GM12878 (cell line): ENCODE results near the gene MYO3B. TPM values are rescaled to one million over a fixed set of nuclear protein-coding genes. Genes with fewer than 3 reads are reported as not detected.

Experiments used
- ATAC-seq: fragments of 200-7000 bp; cut with Tn5 transposase; 3 replicates; pipeline ENCODE4 v1.9.1; 2020; ENCODE audit warnings: mild to moderate bottlenecking, moderate library complexity
- BruUV-seq: library from RNA; stranded (reverse); fragments of 400-500 nt; replicated peaks from 2 replicates; lab custom pipeline; 2021; lab: Mats Ljungman, UMichigan
- CTCF ChIA-PET: fragments of 300-600 bp; sonication (Branson Sonifier 250); formaldehyde crosslinking; extraction: SDS; loops from one replicate; lab custom pipeline; 2021; ENCODE audit warnings: inconsistent platforms; lab: Yijun Ruan, JAX
- POLR2A ChIA-PET: fragments of 350-600 bp; formaldehyde crosslinking; extraction: SDS; loops from one replicate; lab custom pipeline; 2021; ENCODE audit warnings: inconsistent platforms; lab: Charles Lee
- RAD21 ChIA-PET: fragments of 300-600 bp; sonication (Branson Sonifier 250); formaldehyde crosslinking; loops from one replicate; lab custom pipeline; 2023; ENCODE audit warnings: antibody characterized with exemption; ENCODE audit not compliant: unreplicated experiment; lab: Charles Lee
- SMC1A ChIA-PET: fragments of 300-600 bp; sonication (Branson Sonifier 250); formaldehyde crosslinking; loops from one replicate; lab custom pipeline; 2023; ENCODE audit not compliant: unreplicated experiment, uncharacterized antibody; lab: Charles Lee
- DNase-seq: peaks from one replicate; pipeline ENCODE4 v3.0.0-alpha.2; 2011; ENCODE audit warnings: low read depth, low spot score
- FAIRE-seq: peaks from 3 replicates; lab custom pipeline; 2011; peaks lifted over from hg19 to GRCh38; lab: Jason Lieb, UNC
- H2AFZ ChIP-seq: 2 replicates; pipeline ENCODE4 v1.6.0; 2011; ENCODE audit warnings: low read depth, low read length, control low read depth; ENCODE audit not compliant: control insufficient read depth
- H3K27ac ChIP-seq: 2 replicates; pipeline ENCODE4 v1.5.1; 2011; ENCODE audit warnings: control low read depth; ENCODE audit not compliant: control insufficient read depth, insufficient read depth
- H3K27me3 ChIP-seq, 2 experiments: replicated peaks in 1 of 2; 2 replicates each; pipeline versions ENCODE4 v1.6.0 to v1.6.1; 2011; ENCODE audit warnings: low read length in 1 of 2; ENCODE audit not compliant: control insufficient read depth in 2 of 2, insufficient read depth in 2 of 2
- H3K36me3 ChIP-seq, 2 experiments: 2 replicates each; pipeline ENCODE4 v1.5.1; 2011; ENCODE audit warnings: low read length in 1 of 2; ENCODE audit not compliant: control insufficient read depth in 2 of 2, insufficient read depth in 2 of 2
- H3K4me1 ChIP-seq: 2 replicates; pipeline ENCODE4 v1.6.1; 2011; ENCODE audit warnings: mild to moderate bottlenecking, low read length, moderate library complexity, mixed read lengths; ENCODE audit not compliant: control insufficient read depth, insufficient read depth
- H3K4me2 ChIP-seq: 2 replicates; pipeline ENCODE4 v1.6.0; 2011; ENCODE audit warnings: control low read depth; ENCODE audit not compliant: control insufficient read depth, insufficient read depth
- H3K4me3 ChIP-seq: fragments of 200-600 bp; sonication (generic); 2 replicates; pipeline ENCODE4 v1.5.1; 2016
- H3K79me2 ChIP-seq: 2 replicates; pipeline ENCODE4 v1.6.0; 2011; ENCODE audit warnings: low read length; ENCODE audit not compliant: control insufficient read depth, insufficient read depth
- H3K9ac ChIP-seq: 2 replicates; pipeline ENCODE4 v1.8.0; 2011; ENCODE audit warnings: low read length, control low read depth, mixed read lengths; ENCODE audit not compliant: control insufficient read depth, insufficient read depth
- H3K9me3 ChIP-seq: replicated peaks from 3 replicates; pipeline ENCODE4 v1.5.1; 2011; ENCODE audit warnings: mild to moderate bottlenecking, low read length; ENCODE audit not compliant: control insufficient read depth, insufficient read depth
- H4K20me1 ChIP-seq: 2 replicates; pipeline ENCODE4 v1.6.0; 2011; ENCODE audit not compliant: control insufficient read depth, insufficient read depth
- BCLAF1 ChIP-seq: fragments of 450-650 bp; IDR thresholded peaks from 2 replicates; pipeline ENCODE4 v1.6.1; 2017; ENCODE audit warnings: antibody characterized with exemption, mild to moderate bottlenecking, moderate library complexity
- CBFB ChIP-seq: IDR thresholded peaks from 2 replicates; pipeline ENCODE4 v1.6.1; 2016; ENCODE audit warnings: antibody characterized with exemption, low read depth
- SKIL ChIP-seq: fragments of 450-650 bp; IDR thresholded peaks from 2 replicates; pipeline ENCODE4 v1.6.1; 2017; ENCODE audit warnings: mild to moderate bottlenecking, low read depth, inconsistent platforms; ENCODE audit not compliant: poor library complexity, severe bottlenecking
- SMAD1 ChIP-seq: fragments of 450-650 bp; IDR thresholded peaks from 2 replicates; pipeline ENCODE4 v1.6.1; 2018; ENCODE audit warnings: mild to moderate bottlenecking, low read depth; ENCODE audit not compliant: partially characterized antibody
- WGBS: methylation state at CpG from one replicate; pipeline ENCODE4 v1.1.6; 2016; ENCODE audit warnings: low lambda C conversion rate; ENCODE audit not compliant: insufficient replicate concordance, insufficient coverage; ENCODE audit errors: missing lambda C conversion rate; 5-methylcytosine and 5-hydroxymethylcytosine counted together
- in situ Hi-C: fragments of 300-500 bp; cut with MboI; formaldehyde crosslinking; loops from 9 replicates; pipeline ENCODE4 v1.14.3; 2018; ENCODE audit warnings: mixed read lengths
- intact Hi-C: fragments of 100-400 bp; cut with micrococcal nuclease; formaldehyde crosslinking; loops from one replicate; pipeline ENCODE4 v1.14.2; 2022; ENCODE audit not compliant: unreplicated experiment
- polyA plus RNA-seq, 11 experiments: library from polyadenylated mRNA; depleted of rRNA in 4 of 11; unstranded in 6 of 11; stranded (reverse) in 5 of 11; fragments of >200 nt; fragmentation: Nextera tagmentation in 4 of 11; fragmentation: Illumina TruSeq in 1 of 11; extraction: Ambion mirVana in 4 of 11; extraction: Trizol in 1 of 11; gene quantifications; 1 replicate in 1 of 11; 2 replicates in 10 of 11; pipeline versions ENCODE4 v1.2.1 to v1.2.3, GENCODE V29; 2011 to 2016; ENCODE audit warnings: inconsistent platforms in 2 of 11, missing spikeins in 2 of 11, low read depth in 1 of 11
- total RNA-seq, 4 experiments: library from RNA; depleted of rRNA in 3 of 4; stranded (reverse); fragments of >200 nt in 3 of 4; fragmentation: Illumina TruSeq in 1 of 4; extraction: Trizol in 1 of 4; gene quantifications; 2 replicates each; pipeline versions ENCODE4 v1.2.1 to v1.2.3, GENCODE V29; 2013 to 2021

The MYO3B gene
- total and polyA plus RNA-seq, 10 of the 15 experiments (the other 5 are each of a cell fraction or from before 2014, with no cell fraction given) = 1.1 to 7.1 (median 2.1) TPM

- ChIA-PET RAD21 (interaction anchor here (1.0 to 2.3 kb wide), 3 partner anchors 9 to 16 kb away, joined by 3 to 16 read pairs (median 4); no protein-coding TSS in a partner anchor), CTCF (interaction anchor here (1.2 to 4.5 kb wide), 3 partner anchors 9 to 252 kb away, joined by 3 to 22 read pairs (median 4); partner anchors contain the start of gene ERICH2), SMC1A (interaction anchor here (0.9 to 4.5 kb wide), 4 partner anchors 11 to 179 kb away, joined by 3 to 23 read pairs (median 10); no protein-coding TSS in a partner anchor), POLR2A (interaction anchor here (1.1 to 1.2 kb wide), 2 partner anchors 9 to 13 kb away, joined by 3 to 4 read pairs; no protein-coding TSS in a partner anchor)
- 32% methylated on average over 2 of the region's 2 CpGs for WGBS
- H3K4me2 ChIP-seq = no peak overlapping the region
- FAIRE-seq (no peak), DNase-seq (no peak), ATAC-seq (no peak)
- H3K27ac ChIP-seq = no peak overlapping the region
- H3K36me3 ChIP-seq = no peaks in the 10 kb centered on the region; a peak in 1 of 4 replicates
- no peak overlapping the region for H2AFZ ChIP-seq
- intact Hi-C loops (no loop called here), in situ Hi-C loops (no loop called here)
- no peaks in the 10 kb centered on the region for H4K20me1 ChIP-seq
- no peaks in the 10 kb centered on the region for H3K9me3 ChIP-seq
- H3K79me2 ChIP-seq = no peaks in the 10 kb centered on the region
- no peaks in the 10 kb centered on the region for H3K4me1 ChIP-seq
- no TSS peak for BruUV-seq
- H3K9ac ChIP-seq = no peak overlapping the region
- H3K27me3 ChIP-seq = no peaks in the 10 kb centered on the region
- H3K4me3 ChIP-seq = no peak overlapping the region
- TF ChIP-seq SMAD1 (no peak), CBFB (no peak), BCLAF1 (no peak), SKIL (no peak)
These were observed 341.0 kb downstream of the MYO3B start for GRCh38 chr2:170518911-170519310.
